Hepatocyte (in vitro differentiated cells): ENCODE measurements around the gene POGLUT2. TPM values are rescaled to one million over a fixed set of nuclear protein-coding genes. Genes with fewer than 3 reads are reported as not detected.

ENCODE experiments used
- DNase-seq: peaks from one replicate; pipeline ENCODE4 v3.0.0-alpha.2; 2016; ENCODE audit warnings: low spot score
- H2AFZ ChIP-seq: fragments of 200-600 bp; sonication (generic); 2 replicates; pipeline ENCODE4 v1.6.0; 2016; ENCODE audit warnings: antibody characterized with exemption, mild to moderate bottlenecking
- H3K27ac ChIP-seq: fragments of 200-600 bp; sonication (generic); 2 replicates; pipeline ENCODE4 v1.5.1; 2016; ENCODE audit warnings: mild to moderate bottlenecking
- H3K27me3 ChIP-seq: fragments of 200-600 bp; sonication (generic); 2 replicates; pipeline ENCODE4 v1.6.1; 2016
- H3K36me3 ChIP-seq: fragments of 200-600 bp; sonication (generic); replicated peaks from 2 replicates; pipeline ENCODE4 v1.5.1; 2016; ENCODE audit warnings: low read depth; ENCODE audit not compliant: insufficient read depth
- H3K4me1 ChIP-seq: fragments of 200-600 bp; sonication (generic); 2 replicates; pipeline ENCODE4 v1.5.1; 2016; ENCODE audit warnings: mild to moderate bottlenecking, moderate library complexity; ENCODE audit not compliant: insufficient read depth
- H3K4me2 ChIP-seq: fragments of 200-600 bp; sonication (generic); 2 replicates; pipeline ENCODE4 v1.6.0; 2016
- H3K4me3 ChIP-seq: fragments of 200-600 bp; sonication (generic); 2 replicates; pipeline ENCODE4 v1.5.1; 2016; ENCODE audit warnings: mild to moderate bottlenecking
- H3K79me2 ChIP-seq: fragments of 200-600 bp; sonication (generic); 2 replicates; pipeline ENCODE4 v1.6.0; 2017; ENCODE audit warnings: mild to moderate bottlenecking
- H3K9me2 ChIP-seq: fragments of 200-600 bp; sonication (generic); replicated peaks from 2 replicates; pipeline ENCODE4 v1.6.0; 2017; ENCODE audit warnings: mild to moderate bottlenecking; ENCODE audit not compliant: insufficient read depth
- H3K9me3 ChIP-seq: fragments of 200-600 bp; sonication (generic); 2 replicates; pipeline ENCODE4 v1.5.1; 2016; ENCODE audit warnings: low read depth, mild to moderate bottlenecking
- H4K20me1 ChIP-seq: fragments of 200-600 bp; sonication (generic); 2 replicates; pipeline ENCODE4 v1.6.0; 2016; ENCODE audit warnings: mild to moderate bottlenecking; ENCODE audit not compliant: insufficient read depth, poor library complexity, severe bottlenecking
- EZH2 ChIP-seq: fragments of 200-600 bp; sonication (generic); IDR thresholded peaks from 2 replicates; pipeline ENCODE4 v1.6.1; 2016; ENCODE audit warnings: antibody characterized with exemption, mild to moderate bottlenecking, borderline replicate concordance
- EZH2phosphoT487 ChIP-seq: fragments of 200-600 bp; sonication (generic); IDR thresholded peaks from one replicate; pipeline ENCODE4 v1.6.1; 2018; ENCODE audit warnings: antibody characterized with exemption, mild to moderate bottlenecking, low read depth, moderate library complexity; ENCODE audit not compliant: unreplicated experiment, severe bottlenecking
- WGBS: methylation state at CpG from one replicate; pipeline ENCODE4 v1.1.6; 2016; ENCODE audit warnings: low lambda C conversion rate; ENCODE audit errors: missing lambda C conversion rate; 5-methylcytosine and 5-hydroxymethylcytosine counted together
- polyA plus RNA-seq: library from polyadenylated mRNA; unstranded; fragments of >200 nt; fragmentation: Nextera tagmentation; extraction: Ambion mirVana; gene quantifications from 2 replicates; pipeline ENCODE4 v1.2.1, GENCODE V29; 2016
- total RNA-seq: library from RNA; depleted of rRNA; stranded (reverse); fragments of >200 nt; gene quantifications from 2 replicates; pipeline ENCODE4 v1.2.3, GENCODE V29; 2014
- TF ChIP-seq, protein P1 (sequence below): fragments of 200-600 bp; sonication (generic); IDR thresholded peaks from 2 replicates; pipeline ENCODE4 v1.5.1; 2016; ENCODE audit warnings: antibody characterized with exemption, mild to moderate bottlenecking; ENCODE audit not compliant: poor library complexity

POGLUT2 gene
- total and polyA plus RNA-seq, 2 experiments from 2014 or later = 18.1 TPM

DNA sequence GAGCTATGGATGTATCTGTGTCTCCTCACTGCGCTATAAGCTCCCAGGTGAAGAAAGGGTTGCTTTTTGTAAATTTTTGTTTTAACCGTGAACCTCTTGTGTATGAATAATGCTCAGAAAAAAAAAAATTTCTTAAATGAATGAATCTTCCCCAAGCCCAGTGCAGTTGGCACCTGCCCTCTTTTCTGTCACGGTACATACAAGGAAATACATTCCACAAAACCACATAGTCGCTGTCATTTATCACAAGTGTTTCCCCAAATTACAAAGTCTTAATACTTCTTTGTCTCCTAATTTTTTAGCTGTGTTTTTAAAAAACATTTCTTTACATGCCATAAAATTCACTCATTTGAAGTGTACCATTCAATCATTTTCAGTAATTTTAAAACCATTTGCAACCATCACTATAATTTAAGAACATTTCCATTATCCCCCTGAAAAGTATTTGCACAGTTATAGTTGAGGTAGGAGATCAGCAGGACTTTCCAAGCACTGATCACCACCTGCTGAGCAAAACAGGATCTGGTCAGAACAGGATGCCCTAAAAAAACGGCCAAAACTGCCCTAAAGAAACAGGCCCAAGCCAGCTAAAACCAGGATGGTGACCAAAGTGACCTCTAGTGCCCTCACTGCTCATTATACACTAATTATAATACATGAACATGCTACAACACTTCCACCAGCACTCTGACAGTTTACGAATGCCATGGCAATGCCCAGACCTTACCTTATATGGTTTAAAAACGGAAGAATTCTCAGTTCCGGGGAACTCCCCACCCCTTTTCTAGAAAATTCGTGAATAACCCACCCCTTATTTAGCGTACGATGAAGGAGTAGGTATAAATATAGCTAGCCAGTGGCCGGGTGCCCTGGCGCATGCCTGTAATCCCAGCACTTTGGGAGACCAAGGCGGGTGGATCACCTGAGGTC is 23.9 kb downstream of the POGLUT2 start:
- no peak for TF ChIP-seq EZH2
- TF ChIP-seq, protein P1, sequence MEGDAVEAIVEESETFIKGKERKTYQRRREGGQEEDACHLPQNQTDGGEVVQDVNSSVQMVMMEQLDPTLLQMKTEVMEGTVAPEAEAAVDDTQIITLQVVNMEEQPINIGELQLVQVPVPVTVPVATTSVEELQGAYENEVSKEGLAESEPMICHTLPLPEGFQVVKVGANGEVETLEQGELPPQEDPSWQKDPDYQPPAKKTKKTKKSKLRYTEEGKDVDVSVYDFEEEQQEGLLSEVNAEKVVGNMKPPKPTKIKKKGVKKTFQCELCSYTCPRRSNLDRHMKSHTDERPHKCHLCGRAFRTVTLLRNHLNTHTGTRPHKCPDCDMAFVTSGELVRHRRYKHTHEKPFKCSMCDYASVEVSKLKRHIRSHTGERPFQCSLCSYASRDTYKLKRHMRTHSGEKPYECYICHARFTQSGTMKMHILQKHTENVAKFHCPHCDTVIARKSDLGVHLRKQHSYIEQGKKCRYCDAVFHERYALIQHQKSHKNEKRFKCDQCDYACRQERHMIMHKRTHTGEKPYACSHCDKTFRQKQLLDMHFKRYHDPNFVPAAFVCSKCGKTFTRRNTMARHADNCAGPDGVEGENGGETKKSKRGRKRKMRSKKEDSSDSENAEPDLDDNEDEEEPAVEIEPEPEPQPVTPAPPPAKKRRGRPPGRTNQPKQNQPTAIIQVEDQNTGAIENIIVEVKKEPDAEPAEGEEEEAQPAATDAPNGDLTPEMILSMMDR = no peak
- TF ChIP-seq EZH2phosphoT487 = no peak
- Histone ChIP-seq H3K4me3 (no peak overlapping the region), H3K9me2 (no peaks in the 10 kb centered on the region), H3K79me2 (peaks cover 12% of the 10 kb centered on the region), H3K36me3 (no peaks in the 10 kb centered on the region), H3K27ac (no peak overlapping the region), H4K20me1 (no peaks in the 10 kb centered on the region), H3K4me2 (no peak overlapping the region), H3K27me3 (no peaks in the 10 kb centered on the region), H3K9me3 (no peaks in the 10 kb centered on the region), H2AFZ (peak overlapping the region; percentile 99), H3K4me1 (peaks cover 13% of the 10 kb centered on the region)
- DNase-seq = no peak
- WGBS = 96% methylated on average over 14 of the region's 14 CpGs

DNA sequence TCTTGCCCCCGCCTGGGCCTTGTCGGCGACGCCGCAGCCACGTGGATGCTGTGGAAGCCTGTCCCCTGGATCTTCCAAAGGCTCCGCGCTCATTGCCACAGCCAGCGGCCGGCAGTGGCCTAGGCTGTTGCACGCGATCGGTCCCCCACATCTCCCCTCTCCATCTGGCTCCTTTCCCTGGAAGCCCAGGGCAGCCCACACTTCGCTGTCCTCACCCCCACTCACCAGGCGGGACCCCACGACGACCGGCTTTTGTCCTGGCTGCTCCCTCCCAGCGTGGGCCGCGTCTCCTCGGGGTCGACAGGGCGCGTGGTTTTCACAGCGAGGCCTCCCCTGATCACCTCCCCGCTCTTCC is 24.6 kb downstream of the POGLUT2 start:
- no peaks in the 10 kb centered on the region for H3K36me3 ChIP-seq
- H3K4me3 ChIP-seq = peak overlapping the region; percentile 91
- DNase-seq = no peak
- no peaks in the 10 kb centered on the region for H3K9me2 ChIP-seq
- TF ChIP-seq, protein P1 = no peak
- no peak for TF ChIP-seq EZH2phosphoT487
- TF ChIP-seq EZH2 = no peak
- peaks cover 12% of the 10 kb centered on the region for H3K79me2 ChIP-seq
- H2AFZ ChIP-seq = peak overlapping the region; percentile 99
- H3K4me2 ChIP-seq = peak overlapping the region; percentile 94
- peak overlapping the region; percentile 80 for H3K27ac ChIP-seq
- 93% methylated on average over 27 of the region's 27 CpGs for WGBS
- no peaks in the 10 kb centered on the region for H3K9me3 ChIP-seq
- no peaks in the 10 kb centered on the region for H3K27me3 ChIP-seq
- no peaks in the 10 kb centered on the region for H4K20me1 ChIP-seq
- H3K4me1 ChIP-seq = peaks cover 13% of the 10 kb centered on the region

DNA sequence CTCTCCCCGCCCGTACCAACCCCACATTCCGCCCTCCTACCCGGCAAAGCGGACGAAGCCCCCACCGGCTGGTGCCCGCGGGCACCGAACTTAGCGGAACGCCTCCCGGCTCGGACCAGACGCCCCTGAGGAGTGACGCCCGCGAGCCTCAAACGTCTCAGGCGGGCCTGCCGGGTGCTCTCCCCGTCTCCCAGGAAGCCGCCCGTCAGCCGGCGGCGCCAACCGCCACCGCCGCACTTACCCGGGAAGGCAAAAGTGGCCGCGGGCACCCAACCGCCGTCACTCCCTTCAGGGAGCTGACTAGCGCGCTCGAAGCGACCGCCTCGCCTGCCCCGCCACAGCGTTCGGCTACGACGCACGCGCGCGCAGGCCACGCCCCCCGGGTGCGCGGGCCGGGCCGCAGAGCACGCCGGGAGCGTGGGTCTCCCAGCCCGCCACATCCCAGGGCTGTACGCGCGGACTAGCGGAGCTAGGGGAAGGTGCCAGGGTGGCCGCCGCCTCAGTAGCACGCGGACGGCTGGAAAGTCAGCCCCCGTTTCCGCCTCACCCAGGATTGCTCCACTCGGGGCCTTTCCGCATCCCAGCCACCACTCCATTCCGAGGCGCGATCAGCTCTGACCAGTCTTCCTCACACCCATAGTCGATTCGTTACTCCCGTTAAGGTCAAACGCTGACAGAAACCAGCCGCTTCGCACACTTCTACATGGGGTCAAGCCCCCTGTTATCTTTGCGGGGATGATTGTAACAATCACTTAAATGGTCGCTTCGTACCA is 25.1 kb downstream of the POGLUT2 start, which contains the start of gene TEX30:
TSS of gene TEX30 (minus strand) at position 346 of the 773 bp plus-strand sequence. CDS start 3,760 bp downstream, outside the sequence.
- peak within 1 kb of the TSS; percentile 80 for H3K27ac ChIP-seq
- H4K20me1 ChIP-seq = no peaks in the 10 kb centered on the region
- peaks cover 13% of the 10 kb centered on the region for H3K4me1 ChIP-seq
- no peaks in the 10 kb centered on the region for H3K9me3 ChIP-seq
- H3K9me2 ChIP-seq = no peaks in the 10 kb centered on the region
- no peaks in the 10 kb centered on the region for H3K27me3 ChIP-seq
- peaks cover 12% of the 10 kb centered on the region for H3K79me2 ChIP-seq
- peak within 1 kb of the TSS; percentile 91 for H3K4me3 ChIP-seq
- peak within 1 kb of the TSS; percentile 99 for H2AFZ ChIP-seq
- peak within 1 kb of the TSS; percentile 94 for H3K4me2 ChIP-seq
- DNase-seq = peak; percentile 94
- no peaks in the 10 kb centered on the region for H3K36me3 ChIP-seq
- 11% methylated on average over 64 of the region's 85 CpGs for WGBS
- TF ChIP-seq EZH2phosphoT487 (no peak), EZH2 (no peak)
- TF ChIP-seq, protein P1 = no peak
